ENCODE data around the gene P4HA1.
A peak's percentile ranks its signal among the peaks of the same experiment; 100 is the strongest.

- TF ChIP-seq POLR2A (IDR thresholded peaks at IDR 0.05; ENCODE audit: low read depth, low read length) (peak; percentile 100), POLR2AphosphoS5 (IDR thresholded peaks at IDR 0.05; ENCODE audit: low read depth, low read length) (peak; percentile 99), TAF1 (IDR thresholded peaks at IDR 0.05; ENCODE audit: borderline replicate concordance, low read depth, low read length) (peak; percentile 93)
Observed at GRCh38 chr10:73096449-73097304, at the start of gene P4HA1.
